ENCODE results near the gene ARSH.

Gene ARSH

GRCh38 chrX:3076416-3076991, 70.2 kb downstream of the ARSH start:
- H3K4me3 ChIP-seq (ENCODE audit: low read length) = no peak overlapping the region
- H3K9me3 ChIP-seq (replicated peaks; ENCODE audit: insufficient read depth, low read length) = no peaks in the 10 kb centered on the region
- no peak overlapping the region for H3K4me2 ChIP-seq (ENCODE audit: low read depth, low read length)
- no peak overlapping the region for H3K27ac ChIP-seq (ENCODE audit: low read length)
- H3K36me3 ChIP-seq (replicated peaks; ENCODE audit: insufficient read depth, low read length) = no peaks in the 10 kb centered on the region
- no peaks in the 10 kb centered on the region for H4K20me1 ChIP-seq (ENCODE audit: insufficient read depth, low read length)
- no peaks in the 10 kb centered on the region for H3K27me3 ChIP-seq (replicated peaks; ENCODE audit: insufficient read depth, low read length)
- TF ChIP-seq, protein P1, sequence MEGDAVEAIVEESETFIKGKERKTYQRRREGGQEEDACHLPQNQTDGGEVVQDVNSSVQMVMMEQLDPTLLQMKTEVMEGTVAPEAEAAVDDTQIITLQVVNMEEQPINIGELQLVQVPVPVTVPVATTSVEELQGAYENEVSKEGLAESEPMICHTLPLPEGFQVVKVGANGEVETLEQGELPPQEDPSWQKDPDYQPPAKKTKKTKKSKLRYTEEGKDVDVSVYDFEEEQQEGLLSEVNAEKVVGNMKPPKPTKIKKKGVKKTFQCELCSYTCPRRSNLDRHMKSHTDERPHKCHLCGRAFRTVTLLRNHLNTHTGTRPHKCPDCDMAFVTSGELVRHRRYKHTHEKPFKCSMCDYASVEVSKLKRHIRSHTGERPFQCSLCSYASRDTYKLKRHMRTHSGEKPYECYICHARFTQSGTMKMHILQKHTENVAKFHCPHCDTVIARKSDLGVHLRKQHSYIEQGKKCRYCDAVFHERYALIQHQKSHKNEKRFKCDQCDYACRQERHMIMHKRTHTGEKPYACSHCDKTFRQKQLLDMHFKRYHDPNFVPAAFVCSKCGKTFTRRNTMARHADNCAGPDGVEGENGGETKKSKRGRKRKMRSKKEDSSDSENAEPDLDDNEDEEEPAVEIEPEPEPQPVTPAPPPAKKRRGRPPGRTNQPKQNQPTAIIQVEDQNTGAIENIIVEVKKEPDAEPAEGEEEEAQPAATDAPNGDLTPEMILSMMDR (IDR thresholded peaks at IDR 0.05; ENCODE audit: low read length) = no peak
- no peak for TF ChIP-seq EZH2 (optimal IDR thresholded peaks at IDR 0.05; ENCODE audit: low read depth, low read length)
- TF ChIP-seq EZH2phosphoT487 (IDR thresholded peaks at IDR 0.05; ENCODE audit: low read length) = no peak
- H3K4me1 ChIP-seq (ENCODE audit: low read length) = no peaks in the 10 kb centered on the region
- no peaks in the 10 kb centered on the region for H3K79me2 ChIP-seq (ENCODE audit: low read length)
- H2AFZ ChIP-seq (ENCODE audit: low read length) = no peak overlapping the region
- no peak overlapping the region for H3K9ac ChIP-seq (ENCODE audit: low read length)
- no peaks in the 10 kb centered on the region for H3K9me2 ChIP-seq (replicated peaks; ENCODE audit: insufficient read depth, low read length)
- H3F3A ChIP-seq (ENCODE audit: insufficient read depth, low read length) = no peaks in the 10 kb centered on the region
- no peak for DNase-seq

Measured in MM.1S (cell line).